Stimulated activated CD4-positive, alpha-beta T cell treated with anti-CD3 and anti-CD28 coated beads, Interleukin-2, amount 100 ng/mL, for 4 hours (primary cell): ENCODE measurements around the gene SEMA3C.

ENCODE experiments used
- DNase-seq: peaks from one replicate; pipeline ENCODE4 v3.0.0-alpha.2; 2020; ENCODE audit warnings: low read depth

Gene SEMA3C

DNA sequence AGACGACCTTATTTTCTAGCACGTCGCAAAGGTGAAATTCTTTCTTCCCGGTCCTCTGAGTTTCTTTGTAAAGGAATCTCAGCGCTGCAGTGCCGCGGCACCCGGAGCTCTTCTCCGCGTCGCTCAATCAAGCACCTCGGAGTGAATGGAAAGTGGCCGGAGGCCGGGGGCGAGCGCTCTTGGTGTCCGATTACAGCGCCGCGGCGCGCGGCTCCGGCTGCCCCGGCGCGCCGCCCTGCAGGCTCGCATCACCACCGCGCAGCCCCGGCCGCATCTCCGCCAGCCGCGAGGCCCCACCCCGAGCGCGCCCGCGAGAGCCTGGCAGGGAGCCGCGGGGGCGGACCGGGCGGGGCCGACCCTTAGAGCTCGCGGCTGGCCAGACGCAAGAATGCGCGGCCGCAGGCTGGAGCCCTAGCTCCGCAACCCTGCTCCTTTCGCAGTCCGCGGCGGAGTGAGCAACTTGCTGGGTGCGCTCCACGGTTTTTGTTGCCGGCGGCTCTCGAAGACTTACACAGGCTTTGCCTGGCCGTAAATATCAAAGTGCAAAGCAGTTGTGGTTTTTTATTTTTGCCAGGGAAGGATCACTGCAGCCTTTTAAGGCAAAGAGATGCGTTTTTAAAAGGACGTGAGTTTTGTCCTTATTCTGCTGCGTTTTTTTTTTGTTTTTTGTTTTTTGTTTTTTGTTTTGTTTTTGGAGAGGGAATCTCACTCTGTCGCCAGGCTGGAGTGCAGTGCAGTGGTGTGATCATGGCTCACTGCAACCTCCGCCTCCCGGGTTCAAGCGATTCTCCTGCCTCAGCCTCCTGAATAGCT, at the start of gene SEMA3C:
TSS of gene SEMA3C (minus strand) at position 143 of the 813 bp plus-strand sequence. CDS start 2,270 bp downstream, outside the sequence.
- DNase-seq: no peak

DNA sequence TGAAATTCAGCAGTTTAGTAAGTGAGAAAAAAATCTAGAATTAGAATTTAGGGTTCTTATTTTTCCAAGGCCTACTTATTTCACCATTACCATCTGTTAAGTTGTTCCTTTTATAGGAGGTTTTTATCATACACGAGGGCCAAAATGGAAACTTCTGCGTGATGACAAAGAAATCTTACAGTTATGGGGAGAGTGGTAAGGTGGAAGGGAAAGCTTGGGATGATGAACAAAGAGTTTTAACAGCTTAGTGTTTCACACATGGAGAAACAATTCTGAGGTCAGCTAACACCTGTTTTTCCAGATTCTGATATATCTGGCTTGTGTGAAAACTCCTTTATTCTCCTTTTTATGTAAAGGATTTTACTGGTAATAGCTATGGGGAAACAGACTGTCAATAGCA, 49.8 kb upstream of the SEMA3C start:
- DNase-seq: no peak

DNA sequence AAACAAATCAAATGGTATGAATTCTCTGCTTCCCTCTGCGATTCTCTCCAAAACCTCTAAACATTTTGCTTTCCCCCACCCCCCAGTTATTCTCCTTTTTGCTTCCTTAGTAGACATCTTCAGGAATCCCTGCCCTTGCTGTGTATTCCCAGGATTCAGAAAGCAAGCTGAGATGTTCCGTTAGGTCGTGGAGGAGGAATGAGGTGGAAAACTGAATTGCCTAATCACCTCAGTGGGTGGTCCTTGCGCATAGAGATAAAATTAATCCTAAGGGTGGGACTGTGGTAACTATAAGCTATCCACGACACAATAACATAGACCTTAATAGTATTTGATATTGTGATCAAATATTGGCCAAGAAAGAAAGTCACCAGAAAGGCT, 49.1 kb upstream of the SEMA3C start:
- no peak for DNase-seq

DNA sequence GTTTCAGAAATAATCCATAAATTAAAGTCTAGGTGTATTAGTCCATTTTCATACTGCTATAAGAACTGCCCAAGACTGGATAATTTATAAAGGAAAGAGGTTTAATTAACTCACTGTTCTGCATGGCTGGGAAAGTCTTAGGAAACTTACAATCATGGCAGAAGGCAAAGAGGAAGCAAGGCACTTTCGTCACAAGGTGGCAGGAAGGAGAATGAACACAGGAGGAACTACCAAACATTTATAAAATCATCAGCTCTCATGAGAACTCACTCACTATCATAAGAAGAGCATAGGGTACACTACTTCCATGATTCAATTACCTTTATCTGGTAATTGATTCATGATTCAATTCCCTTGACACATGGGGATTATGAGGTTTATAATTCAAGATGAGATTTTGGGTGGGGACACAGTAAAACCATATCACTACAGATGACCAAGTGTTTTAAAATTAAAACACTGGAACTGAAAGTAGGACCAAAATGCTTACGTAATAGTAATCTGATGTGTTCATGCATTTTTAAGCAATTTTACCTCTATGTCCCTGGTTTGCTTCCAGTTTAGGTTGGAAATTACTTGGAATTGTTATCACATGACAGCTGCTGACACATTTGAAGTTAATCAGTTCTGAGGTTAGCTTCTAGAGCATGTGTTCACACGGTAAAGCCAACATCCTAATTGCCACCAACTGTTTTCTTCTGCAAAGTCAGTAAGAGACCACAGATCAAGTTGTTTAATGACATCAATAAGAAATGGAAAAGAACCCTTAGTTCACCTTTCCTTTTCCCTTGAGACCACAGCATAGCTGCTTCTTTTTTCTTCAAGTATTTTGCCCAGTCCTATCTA, 48.4 kb upstream of the SEMA3C start:
- DNase-seq: no peak

DNA sequence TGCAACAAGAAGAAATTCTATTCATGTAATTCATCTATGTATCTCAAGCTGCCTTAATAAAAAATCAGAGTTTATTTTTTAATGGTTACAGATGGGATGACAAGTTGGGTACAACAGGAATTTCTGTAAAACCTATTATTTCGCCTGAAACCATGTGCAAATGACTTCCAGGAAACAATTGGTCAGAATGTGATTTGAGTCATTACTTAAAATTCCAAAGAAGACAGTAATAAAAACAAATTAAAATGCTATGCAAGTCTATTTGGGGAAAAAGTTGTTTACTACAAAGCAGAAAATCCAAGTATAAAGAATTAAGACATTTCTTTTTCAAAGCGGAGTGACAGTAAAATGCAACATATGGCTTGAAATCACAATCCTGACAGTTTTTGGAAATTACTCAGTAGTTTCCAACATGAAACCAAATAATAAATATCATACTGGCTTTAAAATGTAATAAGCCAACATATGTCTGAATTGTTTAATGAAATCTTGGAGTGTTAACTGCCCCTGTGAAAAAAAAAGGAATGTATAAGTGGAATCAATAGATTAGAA, 41.5 kb upstream of the SEMA3C start:
- DNase-seq: no peak

DNA sequence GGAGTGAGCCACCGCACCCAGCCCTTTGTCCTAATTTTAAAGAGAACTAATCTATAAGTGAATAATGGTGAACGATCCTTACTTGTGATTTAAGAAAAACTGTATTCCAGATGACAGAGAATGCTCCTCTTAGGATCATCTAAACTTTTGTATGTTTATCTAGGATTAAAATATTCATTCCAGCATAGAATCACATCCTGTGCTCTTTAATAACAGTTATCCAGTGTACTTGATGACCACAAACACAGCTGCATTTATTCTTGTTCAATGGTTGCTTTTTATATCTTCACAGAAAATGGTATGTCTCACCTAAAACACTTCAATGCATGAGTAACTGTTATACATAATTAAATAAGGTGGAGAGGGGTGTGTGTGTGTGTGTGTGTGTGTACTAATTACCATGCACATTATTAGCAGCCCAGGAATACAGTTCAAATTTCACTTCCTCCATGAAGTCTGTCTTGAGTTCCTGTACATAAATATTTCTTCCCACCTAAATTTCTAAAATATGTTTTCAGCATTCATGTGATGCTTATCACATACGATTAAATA, 38.5 kb upstream of the SEMA3C start:
- no peak for DNase-seq

DNA sequence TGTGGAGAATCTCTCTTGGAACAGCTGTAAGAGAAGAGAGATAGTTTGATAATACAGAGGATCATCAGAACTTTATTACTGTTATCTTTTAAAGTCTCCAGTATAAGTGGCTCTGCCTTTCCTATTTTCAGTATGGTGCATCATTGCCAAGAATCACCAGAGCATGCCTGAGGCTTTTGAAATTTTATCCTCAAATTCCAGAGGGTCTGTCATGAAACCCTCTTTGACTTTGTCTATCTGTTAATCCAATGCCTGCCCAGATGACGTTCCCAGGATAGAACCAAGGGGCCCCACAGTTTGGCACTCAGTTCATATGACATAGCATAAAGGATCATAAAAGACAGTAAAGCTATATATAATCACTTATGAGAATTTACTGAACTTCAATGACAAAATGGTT, 35.3 kb upstream of the SEMA3C start:
- no peak for DNase-seq

DNA sequence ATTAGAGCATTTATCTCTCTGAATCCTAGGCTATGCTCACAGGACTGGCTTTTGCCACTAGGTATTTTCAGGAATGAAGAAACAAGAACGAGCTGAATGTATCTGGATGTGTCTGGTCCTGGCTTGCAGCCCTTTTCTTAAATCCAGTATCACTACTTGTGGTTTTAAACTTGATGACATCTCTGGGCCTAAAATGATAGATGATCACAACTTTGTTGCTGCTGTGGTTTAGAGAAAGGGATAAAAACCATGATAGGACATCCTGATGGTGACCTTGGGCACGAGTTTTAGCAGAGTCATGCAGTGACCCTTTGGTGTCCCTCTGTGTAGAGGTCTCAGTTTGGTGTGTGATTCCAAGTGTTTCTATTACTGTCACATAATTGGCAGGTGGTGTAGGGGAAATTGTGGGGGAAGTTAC, 31.7 kb upstream of the SEMA3C start:
- no peak for DNase-seq

DNA sequence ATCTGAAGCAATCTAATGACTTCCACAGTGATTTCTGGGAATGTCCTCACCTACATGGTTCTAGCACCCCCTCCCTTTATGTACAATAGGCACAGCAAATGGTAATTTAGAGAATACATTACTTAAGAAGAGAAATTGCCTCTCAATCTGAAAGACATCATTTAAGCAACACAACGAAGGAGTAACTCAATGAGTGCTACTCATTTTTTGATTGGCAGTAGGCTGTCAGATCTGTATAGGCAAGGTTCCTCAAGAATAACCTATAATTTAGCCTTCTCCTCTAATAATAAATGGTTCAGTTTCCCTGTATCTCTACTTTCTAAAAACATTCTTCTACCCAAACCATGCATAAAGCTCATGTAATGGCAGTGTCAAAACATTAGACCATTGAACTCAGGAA, 30.6 kb upstream of the SEMA3C start:
- DNase-seq: no peak

DNA sequence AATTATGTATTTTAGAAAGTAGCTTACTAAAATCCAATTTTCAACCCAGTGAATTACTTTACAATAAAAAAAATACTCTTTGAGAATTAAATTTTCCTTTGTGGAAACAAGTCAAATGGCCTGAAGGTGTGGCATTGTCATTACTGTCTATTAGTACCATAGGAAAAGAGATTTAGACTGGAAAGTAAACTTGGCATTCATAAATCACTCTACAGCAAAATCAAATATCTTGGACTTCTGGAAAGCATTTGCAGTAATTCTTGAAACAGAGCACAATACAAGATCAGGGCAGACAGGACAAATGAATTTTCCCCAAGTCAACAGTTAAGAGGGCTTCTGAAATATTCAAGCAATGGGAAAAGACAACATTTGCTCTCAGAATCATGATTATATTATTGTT, 28.0 kb upstream of the SEMA3C start:
- no peak for DNase-seq

DNA sequence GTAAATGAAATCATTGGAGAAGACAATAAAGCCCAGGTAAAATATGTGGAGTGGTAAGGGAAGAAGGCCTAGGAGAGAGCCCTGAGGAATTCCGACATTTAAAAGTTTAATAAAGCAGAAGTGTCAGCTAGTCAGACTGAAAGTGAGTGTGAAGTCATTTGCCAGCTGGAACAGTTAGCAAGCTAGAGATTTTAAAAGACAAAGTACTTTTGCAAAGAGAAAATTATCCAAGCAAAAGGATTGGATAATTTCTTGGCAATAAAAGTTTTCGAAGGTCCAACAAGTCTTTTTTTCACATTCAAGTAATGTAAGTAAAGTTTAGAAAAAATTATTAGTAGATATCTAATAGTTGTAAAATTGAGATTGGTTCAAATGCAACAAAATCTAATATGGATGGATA, 27.1 kb upstream of the SEMA3C start:
- no peak for DNase-seq

DNA sequence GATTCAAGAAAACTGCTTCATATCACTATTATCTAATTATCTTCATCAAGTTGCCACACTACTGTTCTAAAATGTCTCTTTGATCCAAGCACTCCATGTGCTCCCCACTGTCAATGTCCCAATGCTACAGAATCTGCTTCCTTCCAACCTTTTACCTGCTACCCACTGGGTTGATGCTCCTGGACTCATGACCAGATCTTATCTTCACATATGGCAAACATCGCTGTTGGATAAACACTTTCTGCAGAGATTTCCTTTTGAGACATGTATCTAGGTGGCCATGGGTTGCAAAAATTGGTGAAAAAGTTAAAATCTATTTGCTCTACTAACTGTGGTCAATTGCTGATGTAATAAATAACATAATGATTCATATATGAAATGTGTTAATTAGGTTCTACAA, 24.5 kb upstream of the SEMA3C start:
- DNase-seq: no peak

DNA sequence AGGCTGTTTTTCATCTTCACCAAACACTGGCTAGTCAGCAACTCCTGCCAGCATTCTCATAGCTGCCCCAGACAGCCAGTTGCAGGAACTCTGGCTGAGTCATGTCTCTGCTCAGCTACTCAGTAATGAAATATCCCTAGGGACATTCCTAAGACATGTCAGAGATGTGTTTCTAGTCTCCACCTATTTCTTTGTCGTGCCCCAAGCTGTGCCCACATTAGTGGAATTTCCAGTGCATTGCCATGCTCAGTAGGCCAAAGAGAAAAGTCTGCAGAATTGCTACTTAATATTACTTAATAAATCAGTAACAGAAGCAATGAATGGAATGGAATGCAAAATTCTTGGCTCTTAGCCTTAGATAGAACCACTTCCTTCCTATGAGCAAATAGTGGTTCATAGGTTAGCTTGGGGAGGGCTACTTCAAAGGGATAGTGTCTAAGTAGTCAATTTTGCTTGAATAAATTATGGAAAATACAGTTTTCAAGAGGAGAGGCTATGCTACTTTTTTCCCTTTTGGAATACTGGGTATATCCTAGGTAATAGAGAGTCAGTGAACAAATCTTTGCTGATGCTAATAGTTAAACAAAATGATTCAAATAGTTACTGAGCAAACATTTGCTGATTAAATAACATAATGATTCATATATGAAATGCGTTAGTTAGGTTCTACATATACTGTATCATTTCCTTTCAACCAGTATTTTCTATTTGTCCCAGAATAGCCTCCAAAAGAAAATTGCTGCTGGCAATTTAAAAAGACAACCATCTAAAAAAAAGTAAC, 23.6 kb upstream of the SEMA3C start:
- no peak for DNase-seq

DNA sequence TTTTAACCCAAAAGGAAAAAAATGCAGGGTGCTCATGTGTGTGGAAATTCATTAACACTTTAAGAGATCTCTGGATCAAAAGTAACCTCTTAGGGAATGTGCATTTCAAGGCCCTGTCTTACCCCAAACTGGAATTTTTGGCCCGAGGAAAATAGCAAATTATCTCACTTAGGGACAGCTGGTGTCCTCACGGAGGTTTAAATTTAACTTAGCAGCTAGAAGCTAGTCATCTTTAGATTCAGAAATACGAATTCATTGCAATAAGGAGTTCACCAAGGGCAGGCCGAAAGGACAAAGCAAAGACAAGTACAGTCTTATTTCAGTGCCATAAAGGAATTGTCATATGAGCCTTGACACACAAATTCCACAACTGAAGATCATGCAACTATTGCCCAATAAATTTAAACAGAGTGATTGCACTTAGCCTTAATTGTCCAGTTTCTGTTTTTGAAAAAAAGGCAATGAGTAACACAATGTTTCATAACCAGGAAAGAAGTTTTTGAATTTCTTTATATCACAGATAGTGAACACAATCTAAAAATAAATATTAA, 22.4 kb upstream of the SEMA3C start:
- DNase-seq: no peak

DNA sequence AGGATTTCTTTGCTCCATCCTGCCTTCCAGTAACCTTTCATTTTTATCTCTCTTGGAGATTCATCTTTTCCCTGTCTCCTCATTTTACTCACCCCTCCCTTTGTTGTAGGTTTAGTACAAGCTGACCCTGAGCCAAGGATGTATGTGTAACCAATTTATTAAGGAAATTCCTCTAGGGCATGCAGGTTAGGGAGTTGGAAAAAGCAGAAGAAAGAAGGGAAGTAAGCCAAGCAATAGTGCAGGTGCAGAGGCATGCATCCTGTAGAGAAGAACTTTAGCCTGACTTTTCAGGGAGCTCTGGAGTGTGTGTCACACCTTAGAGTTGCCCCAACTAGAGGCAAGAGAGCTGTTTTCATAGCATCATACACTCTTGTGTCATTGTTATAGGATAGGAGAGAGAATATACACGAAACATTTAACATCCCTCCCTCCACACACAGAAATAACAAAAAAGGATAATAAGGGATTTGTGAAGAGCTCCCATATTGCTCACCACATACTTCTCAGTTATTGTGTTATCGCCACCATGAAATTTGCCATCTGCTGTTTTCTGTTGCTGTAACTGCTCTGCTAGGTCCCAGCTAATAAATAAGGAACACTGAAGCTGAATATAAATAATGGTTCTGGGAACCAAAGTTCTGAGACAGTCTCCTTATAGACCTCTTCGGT, 21.8 kb upstream of the SEMA3C start:
- no peak for DNase-seq

DNA sequence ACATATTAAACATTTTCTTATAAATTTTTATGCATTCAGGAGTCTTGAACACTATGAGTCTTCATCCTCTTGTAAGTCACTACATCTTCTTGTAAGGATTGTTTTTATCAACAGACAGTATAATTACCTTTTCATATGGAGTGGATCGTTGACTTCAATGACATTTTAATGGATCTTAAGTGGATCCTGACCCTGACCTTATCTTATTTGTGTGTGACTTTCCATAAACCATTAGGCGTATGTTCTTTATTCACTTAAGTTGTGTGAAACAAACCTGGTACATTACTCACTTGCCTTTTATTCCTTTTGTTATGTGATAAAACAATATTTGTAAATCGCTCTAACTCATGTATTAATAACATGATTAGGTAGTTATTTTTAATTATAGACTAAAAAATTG, 18.5 kb upstream of the SEMA3C start:
- no peak for DNase-seq

DNA sequence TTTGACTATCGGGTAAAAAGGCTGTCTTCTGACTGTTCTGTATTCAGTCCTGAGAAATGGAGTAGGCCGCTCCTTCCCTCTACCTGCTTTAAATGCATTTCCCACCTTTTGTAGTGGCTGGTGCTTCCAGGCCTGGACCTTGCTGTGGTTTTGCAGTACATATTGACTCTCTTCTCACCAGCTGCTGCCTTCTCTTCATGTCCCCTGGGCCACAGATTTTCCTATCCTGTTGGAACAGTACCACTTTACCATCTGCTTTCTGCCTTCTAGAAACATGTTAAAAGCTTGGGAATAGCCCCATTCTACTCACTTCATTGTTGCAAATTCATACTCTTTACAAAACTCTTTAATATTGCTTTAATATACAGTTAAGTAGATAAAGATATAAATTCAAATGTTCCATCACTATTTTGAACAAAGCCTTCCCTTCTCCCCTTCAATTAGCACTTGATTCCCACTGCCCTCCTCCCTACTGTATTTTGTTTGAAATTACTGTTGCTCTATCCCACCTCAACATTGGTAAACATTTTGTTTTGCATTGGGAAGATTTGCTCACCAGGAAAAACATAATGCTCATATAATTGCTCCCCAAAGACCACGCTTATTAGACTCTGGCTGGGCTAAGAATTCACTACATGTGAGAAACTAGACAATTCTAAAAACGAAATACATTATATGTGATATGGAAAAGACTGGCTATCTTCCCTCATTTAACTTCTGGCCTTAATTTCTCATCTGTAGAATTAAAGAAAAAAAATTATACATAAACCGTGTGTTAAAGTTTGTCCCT, 17.3 kb upstream of the SEMA3C start:
- DNase-seq: no peak

DNA sequence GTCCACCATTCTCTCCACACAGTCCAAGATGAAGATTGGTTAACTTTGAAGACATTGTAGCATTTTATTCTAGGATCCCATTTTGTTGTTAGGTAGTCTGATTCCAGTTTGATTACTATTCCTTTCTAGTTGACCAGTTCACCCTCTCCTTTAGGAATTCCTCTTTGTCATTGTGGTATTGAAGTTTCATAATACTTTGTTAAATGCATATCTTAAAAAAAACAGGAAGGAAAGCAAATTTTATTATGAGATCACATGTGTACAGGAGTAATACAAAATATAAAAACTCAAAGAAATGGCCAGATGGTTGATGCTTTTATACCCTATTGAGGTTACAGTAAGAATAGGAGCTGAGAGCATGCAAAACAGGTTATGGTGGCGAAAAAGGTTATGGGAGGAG, 15.5 kb upstream of the SEMA3C start:
- no peak for DNase-seq

DNA sequence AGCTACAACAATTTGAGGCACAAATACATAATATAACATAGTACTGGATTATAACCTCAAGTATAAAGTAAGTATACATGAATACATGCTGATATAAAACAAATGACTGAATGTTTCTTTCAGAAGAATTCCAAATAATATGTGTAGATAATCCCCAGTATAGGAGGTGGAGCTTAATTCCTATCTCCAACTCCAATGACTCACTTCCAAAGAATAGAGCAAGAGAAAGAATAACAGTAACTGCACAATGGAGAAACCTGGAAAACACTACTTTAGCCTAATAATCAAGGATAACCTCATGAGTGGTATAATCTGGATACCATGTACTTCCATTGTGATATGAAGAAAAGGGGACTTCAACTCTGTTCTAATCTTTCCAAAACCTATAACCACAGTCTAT, 13.7 kb upstream of the SEMA3C start:
- no peak for DNase-seq

DNA sequence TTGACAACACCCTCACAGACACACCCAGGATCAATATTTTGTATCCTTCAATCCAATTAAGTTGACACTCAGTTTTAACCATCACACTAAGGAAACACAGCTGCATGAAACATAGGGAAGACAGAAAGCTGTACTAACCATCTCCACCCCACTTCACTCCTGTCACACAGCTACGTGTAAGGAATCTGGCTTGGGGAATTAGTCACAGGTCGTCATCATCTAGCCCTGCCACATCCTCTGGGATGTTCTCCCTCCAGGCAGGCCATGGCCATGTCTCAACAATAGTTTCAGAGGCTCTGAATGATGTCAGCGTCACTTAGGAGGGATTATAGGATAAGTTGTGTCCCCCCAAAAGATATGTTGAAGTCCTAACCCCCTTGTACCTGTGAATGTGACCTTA, 10.8 kb upstream of the SEMA3C start:
- no peak for DNase-seq
